SK-N-SH treated with all-trans-retinoic acid at 6 μM for 48 hours (cell line): ENCODE measurements around the gene KREMEN1.

ENCODE experiments used
- ATAC-seq: fragments of 200-7000 bp; cut with Tn5 transposase; 3 replicates; pipeline ENCODE4 v1.9.1; 2020; ENCODE audit warnings: mild to moderate bottlenecking, moderate library complexity
- CREB5 ChIP-seq: fragments of 250-450 bp; sonication (Bioruptor Pico); IDR thresholded peaks from 2 replicates; pipeline ENCODE4 v1.5.1; 2020; ENCODE audit warnings: low read depth, mild to moderate bottlenecking, moderate library complexity
- CSDC2 ChIP-seq: fragments of 250-450 bp; sonication (Bioruptor Pico); IDR thresholded peaks from 2 replicates; pipeline ENCODE4 v1.5.0; 2020; ENCODE audit warnings: mild to moderate bottlenecking, moderate library complexity
- GLIS3 ChIP-seq: fragments of 250-450 bp; sonication (Bioruptor Pico); IDR thresholded peaks from 2 replicates; pipeline ENCODE4 v1.5.0; 2020; ENCODE audit warnings: mild to moderate bottlenecking, moderate library complexity
- ISL1 ChIP-seq: fragments of 250-450 bp; sonication (Bioruptor Pico); IDR thresholded peaks from 2 replicates; pipeline ENCODE4 v2.1.2; 2022; ENCODE audit warnings: mild to moderate bottlenecking, moderate library complexity
- OSR1 ChIP-seq: fragments of 250-450 bp; sonication (Bioruptor Pico); IDR thresholded peaks from 2 replicates; pipeline ENCODE4 v1.8.0; 2022; ENCODE audit warnings: moderate library complexity, mild to moderate bottlenecking, inconsistent platforms
- PATZ1 ChIP-seq: fragments of 250-450 bp; sonication (Bioruptor Pico); IDR thresholded peaks from 2 replicates; pipeline ENCODE4 v1.8.0; 2020; ENCODE audit warnings: mild to moderate bottlenecking, moderate library complexity, borderline replicate concordance
- POU6F1 ChIP-seq: fragments of 250-450 bp; sonication (Bioruptor Pico); IDR thresholded peaks from 2 replicates; pipeline ENCODE4 v1.8.0; 2021; ENCODE audit warnings: low read depth, mild to moderate bottlenecking, moderate library complexity, borderline replicate concordance
- RARB ChIP-seq: fragments of 250-450 bp; sonication (Bioruptor Pico); IDR thresholded peaks from 2 replicates; pipeline ENCODE4 v1.8.0; 2021; ENCODE audit warnings: mild to moderate bottlenecking, moderate library complexity
- TCF4 ChIP-seq: fragments of 250-450 bp; sonication (Bioruptor Pico); IDR thresholded peaks from 2 replicates; pipeline ENCODE4 v1.8.0; 2021; ENCODE audit warnings: mild to moderate bottlenecking, moderate library complexity, borderline replicate concordance
- TSHZ2 ChIP-seq: fragments of 250-450 bp; sonication (Bioruptor Pico); IDR thresholded peaks from 2 replicates; pipeline ENCODE4 v1.5.0; 2020; ENCODE audit warnings: mild to moderate bottlenecking, moderate library complexity
- ZC3H10 ChIP-seq: fragments of 250-450 bp; sonication (Bioruptor Pico); IDR thresholded peaks from 2 replicates; pipeline ENCODE4 v1.5.1; 2021; ENCODE audit warnings: mild to moderate bottlenecking, moderate library complexity
- ZFP3 ChIP-seq: fragments of 250-450 bp; sonication (Bioruptor Pico); IDR thresholded peaks from 2 replicates; pipeline ENCODE4 v1.5.0; 2020; ENCODE audit warnings: mild to moderate bottlenecking, moderate library complexity
- ZFP30 ChIP-seq: fragments of 450-650 bp; formaldehyde crosslinking; IDR thresholded peaks from 2 replicates; pipeline ENCODE4 v1.5.0; 2022; ENCODE audit warnings: mild to moderate bottlenecking, moderate library complexity
- ZNF565 ChIP-seq: fragments of 450-650 bp; formaldehyde crosslinking; conservative IDR thresholded peaks from 2 replicates; pipeline ENCODE4 v1.5.0; 2020; ENCODE audit warnings: low read depth, mild to moderate bottlenecking, moderate library complexity
- ZNF70 ChIP-seq: fragments of 450-650 bp; formaldehyde crosslinking; IDR thresholded peaks from 2 replicates; pipeline ENCODE4 v1.5.0; 2020; ENCODE audit warnings: mild to moderate bottlenecking, moderate library complexity
- ZNF8 ChIP-seq: fragments of 450-650 bp; formaldehyde crosslinking; IDR thresholded peaks from 2 replicates; pipeline ENCODE4 v1.5.0; 2020; ENCODE audit warnings: mild to moderate bottlenecking, moderate library complexity

The KREMEN1 gene

DNA sequence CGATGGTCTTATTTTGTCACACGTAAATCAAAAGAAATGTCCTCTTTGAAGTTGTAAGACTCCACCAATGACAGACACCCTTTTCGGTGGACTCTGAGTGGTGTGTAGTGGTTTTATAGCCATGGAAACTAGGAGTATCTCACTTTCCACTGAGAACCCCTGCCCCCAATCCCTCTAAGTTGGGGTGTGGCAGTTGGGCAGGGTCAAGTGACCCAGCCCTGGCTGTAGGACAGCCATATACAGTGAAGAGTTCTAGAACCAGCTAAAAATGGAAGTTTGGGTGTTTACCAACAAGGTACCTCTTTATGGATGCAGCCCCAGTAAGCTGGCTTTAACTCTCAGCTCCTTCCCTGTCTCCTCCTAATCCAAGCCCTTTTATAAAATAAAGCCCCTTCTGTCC lies 16.4 kb upstream of the KREMEN1 start (continued):
- no peak for TF ChIP-seq CREB5 (CRISPR knock-in tag)
- no peak for TF ChIP-seq OSR1 (CRISPR knock-in tag)
- no peak for TF ChIP-seq CSDC2

DNA sequence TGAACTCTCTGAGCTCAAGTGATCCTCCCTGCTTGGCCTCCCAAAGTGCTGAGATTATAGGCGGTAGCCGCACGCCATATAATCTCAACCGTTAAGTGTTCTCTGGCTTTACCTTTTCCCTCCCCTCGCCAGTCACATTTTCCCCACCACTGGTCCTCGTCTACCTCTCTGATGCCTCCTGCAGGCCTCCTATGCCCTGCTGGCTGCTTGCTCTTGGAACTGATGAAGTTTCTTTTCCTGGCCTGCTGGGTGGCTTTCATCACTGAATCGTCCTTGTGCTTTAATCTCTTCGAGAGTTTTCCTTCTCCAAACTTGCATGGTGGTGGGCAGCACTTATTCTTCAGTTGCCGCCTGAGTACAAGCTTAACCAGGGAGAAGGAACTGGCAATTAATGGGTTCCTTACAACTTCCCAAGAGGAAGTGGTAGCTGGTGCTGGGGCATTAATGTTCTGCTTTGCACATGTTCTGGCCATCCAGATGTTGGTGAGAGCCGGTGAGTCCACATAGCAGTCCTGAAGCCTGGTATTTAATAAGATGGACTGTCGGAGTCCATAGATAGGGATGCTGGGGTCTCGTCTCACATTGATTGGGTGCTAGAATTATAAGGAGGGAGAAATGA lies 12.5 kb upstream of the KREMEN1 start:
- TF ChIP-seq ZC3H10 (CRISPR knock-in tag) (no peak), GLIS3 (CRISPR knock-in tag) (no peak), TSHZ2 (CRISPR knock-in tag) (no peak), CREB5 (CRISPR knock-in tag) (no peak)

GRCh38 chr22:29060931-29061330 lies 11.9 kb upstream of the KREMEN1 start:
- ATAC-seq, result no peak
- TF ChIP-seq CREB5 (CRISPR knock-in tag) (no peak), ZFP3 (no peak)
- TF ChIP-seq, all 23 proteins: peak for 0

More for the DNA sequence above, 12.5 kb upstream of the KREMEN1 start:
- ATAC-seq, result no peak

- ATAC-seq, result no peak
- TF ChIP-seq ZC3H10 (CRISPR knock-in tag), result no peak
- TF ChIP-seq ZFP30, result no peak
- no peak for TF ChIP-seq ISL1 (CRISPR knock-in tag)
- no peak for TF ChIP-seq OSR1 (CRISPR knock-in tag)
- TF ChIP-seq TCF4 (CRISPR knock-in tag), result no peak
- no peak for TF ChIP-seq PATZ1 (CRISPR knock-in tag)
- TF ChIP-seq CSDC2, result no peak
- TF ChIP-seq ZNF565 (CRISPR knock-in tag), result no peak
- TF ChIP-seq POU6F1 (CRISPR knock-in tag), result no peak
- no peak for TF ChIP-seq RARB
- TF ChIP-seq, all 23 proteins: peak for 0
These were observed 11.1 kb upstream of the KREMEN1 start, which contains the start of gene C22orf31 for GRCh38 chr22:29061773-29062172. Gene C22orf31, minus strand, starts transcription at chr22:29061831. Its CDS starts 39 bp downstream, at chr22:29061792.

DNA sequence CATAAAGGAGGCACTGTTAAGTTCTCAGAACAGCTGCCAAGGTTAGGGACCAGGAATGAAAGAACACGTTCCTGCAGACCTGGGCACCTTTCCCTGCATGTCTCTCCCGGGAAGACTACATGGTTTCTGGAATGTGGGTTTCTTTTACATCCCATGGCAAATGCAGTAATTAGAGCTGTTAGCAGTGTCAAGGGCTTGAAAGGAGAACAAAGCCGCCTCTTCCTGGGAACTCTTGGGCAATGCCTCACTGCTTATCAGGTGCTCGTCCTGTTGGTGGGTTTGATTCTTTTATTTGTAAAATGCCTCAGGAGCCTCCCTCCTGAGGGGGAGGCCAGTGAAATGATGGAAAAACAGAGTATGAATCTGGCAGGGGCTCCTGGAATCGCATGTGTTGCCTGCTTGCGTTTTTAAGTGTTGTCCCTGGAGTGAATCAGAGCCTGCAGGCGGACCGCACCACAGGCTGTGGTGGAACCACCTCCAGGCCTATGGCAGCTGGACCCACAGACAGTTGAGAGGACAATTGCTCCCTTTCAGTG lies 10.5 kb upstream of the KREMEN1 start:
- TF ChIP-seq ZNF565 (CRISPR knock-in tag) (no peak), ZNF8 (no peak), ZC3H10 (CRISPR knock-in tag) (no peak), ZNF70 (CRISPR knock-in tag) (no peak)
- no peak for ATAC-seq
